ENCODE data around the gene EVL. TPM values are rescaled to one million over a fixed set of nuclear protein-coding genes. Genes with fewer than 3 reads are reported as not detected.

Gene EVL
- total RNA-seq, 2 experiments from 2014 or later = 660 to 678 TPM

GRCh38 chr14:100051103-100051502 lies 14.1 kb upstream of the EVL start:
- TF ChIP-seq CTCF (IDR thresholded peaks at IDR 0.05) = no peak
- H3K36me3 Mint-ChIP-seq (ENCODE audit: low read depth) = no peaks in the 10 kb centered on the region
- intact Hi-C loops (cut with DNase I, micrococcal nuclease) = no loop called here
- ATAC-seq (ENCODE audit: poor library complexity) (no peak), DNase-seq (no peak)
- H3K9me3 ChIP-seq (ENCODE audit: control insufficient read depth in 1 of 2, insufficient read depth in 1 of 2, low read length in 2 of 2) = no peaks in the 10 kb centered on the region
- ChIA-PET CTCF (no interaction called here), POLR2A (interaction anchor here (31.0 kb wide), 1 partner anchor 37 kb away, joined by 1638 read pairs; the partner anchor contains the start of gene EVL)
- no peak overlapping the region for H3K4me3 Mint-ChIP-seq
- no peak overlapping the region for H3K27ac ChIP-seq (ENCODE audit: low read depth in 1 of 2, low read length in 2 of 2)
- H3K4me1 ChIP-seq (ENCODE audit: insufficient read depth, low read length) = no peaks in the 10 kb centered on the region
- no peaks in the 10 kb centered on the region for H3K27me3 Mint-ChIP-seq
- H3K4me1 Mint-ChIP-seq (ENCODE audit: low read depth) = peaks cover 11% of the 10 kb centered on the region
- no peaks in the 10 kb centered on the region for H3K36me3 ChIP-seq (ENCODE audit: insufficient read depth, low read length)
- no peaks in the 10 kb centered on the region for H3K9me3 Mint-ChIP-seq
- no peak overlapping the region for H3K4me3 ChIP-seq (ENCODE audit: low read length)
- H3K27ac Mint-ChIP-seq = no peak overlapping the region
- no peaks in the 10 kb centered on the region for H3K27me3 ChIP-seq (ENCODE audit: control insufficient read depth in 1 of 2, insufficient read depth in 2 of 2, low read length in 2 of 2)

GRCh38 chr14:100051543-100051942 lies 13.7 kb upstream of the EVL start:
- no peaks in the 10 kb centered on the region for H3K9me3 ChIP-seq (ENCODE audit: control insufficient read depth in 1 of 2, insufficient read depth in 1 of 2, low read length in 2 of 2)
- Mint-ChIP-seq H3K9me3 (no peaks in the 10 kb centered on the region), H3K27me3 (no peaks in the 10 kb centered on the region), H3K4me3 (no peak overlapping the region), H3K36me3 (ENCODE audit: low read depth) (no peaks in the 10 kb centered on the region), H3K27ac (no peak overlapping the region), H3K4me1 (ENCODE audit: low read depth) (peaks cover 11% of the 10 kb centered on the region)
- H3K27ac ChIP-seq (ENCODE audit: low read depth in 1 of 2, low read length in 2 of 2) = no peak overlapping the region
- DNase-seq (no peak), ATAC-seq (ENCODE audit: poor library complexity) (no peak)
- ChIA-PET POLR2A (interaction anchor here (31.0 kb wide), 1 partner anchor 37 kb away, joined by 1638 read pairs; the partner anchor contains the start of gene EVL), CTCF (interaction anchor here (0.6 kb wide), 1 partner anchor 57 kb away, joined by 3 read pairs; no protein-coding TSS in a partner anchor)
- no peak for TF ChIP-seq CTCF (IDR thresholded peaks at IDR 0.05)
- H3K36me3 ChIP-seq (ENCODE audit: insufficient read depth, low read length) = no peaks in the 10 kb centered on the region
- H3K4me1 ChIP-seq (ENCODE audit: insufficient read depth, low read length) = no peaks in the 10 kb centered on the region
- no peak overlapping the region for H3K4me3 ChIP-seq (ENCODE audit: low read length)
- no peaks in the 10 kb centered on the region for H3K27me3 ChIP-seq (ENCODE audit: control insufficient read depth in 1 of 2, insufficient read depth in 2 of 2, low read length in 2 of 2)
- intact Hi-C loops (cut with DNase I, micrococcal nuclease) = no loop called here

GRCh38 chr14:100052819-100053218 lies 12.4 kb upstream of the EVL start:
- ChIA-PET CTCF (interaction anchor here (0.5 to 1.5 kb wide), 2 partner anchors 140 to 172 kb away, joined by 3 to 7 read pairs; no protein-coding TSS in a partner anchor), POLR2A (interaction anchor here (31.0 kb wide), 1 partner anchor 35 kb away, joined by 1638 read pairs; the partner anchor contains the start of gene EVL)

More at GRCh38 chr14:100052819-100053218, 12.4 kb upstream of the EVL start:
- intact Hi-C loops (cut with DNase I, micrococcal nuclease) = no loop called here
- no peak for TF ChIP-seq CTCF (IDR thresholded peaks at IDR 0.05)
- H3K9me3 ChIP-seq (ENCODE audit: control insufficient read depth in 1 of 2, insufficient read depth in 1 of 2, low read length in 2 of 2) = no peaks in the 10 kb centered on the region
- no peaks in the 10 kb centered on the region for H3K36me3 Mint-ChIP-seq (ENCODE audit: low read depth)
- H3K4me1 Mint-ChIP-seq (ENCODE audit: low read depth) = peaks cover 23% of the 10 kb centered on the region
- no peak for ATAC-seq (ENCODE audit: poor library complexity)
- no peak for DNase-seq
- no peak overlapping the region for H3K27ac ChIP-seq (ENCODE audit: low read depth in 1 of 2, low read length in 2 of 2)
- H3K27me3 ChIP-seq (ENCODE audit: control insufficient read depth in 1 of 2, insufficient read depth in 2 of 2, low read length in 2 of 2) = no peaks in the 10 kb centered on the region
- no peaks in the 10 kb centered on the region for H3K27me3 Mint-ChIP-seq
- H3K9me3 Mint-ChIP-seq = no peaks in the 10 kb centered on the region
- peaks cover 10% of the 10 kb centered on the region for H3K4me1 ChIP-seq (ENCODE audit: insufficient read depth, low read length)
- H3K4me3 Mint-ChIP-seq = no peak overlapping the region
- H3K27ac Mint-ChIP-seq = no peak overlapping the region
- H3K36me3 ChIP-seq (ENCODE audit: insufficient read depth, low read length) = no peaks in the 10 kb centered on the region
- H3K4me3 ChIP-seq (ENCODE audit: low read length) = no peak overlapping the region
